GM20431 (cell line): ENCODE data around the gene FBXO8.

ENCODE experiments used
- in situ Hi-C: fragments of 300-500 bp; cut with MseI, MboI; formaldehyde crosslinking; loops from one replicate; pipeline ENCODE4 v1.15.0; 2020; ENCODE audit warnings: low sequenced_read_pairs; ENCODE audit not compliant: unreplicated experiment

Gene FBXO8

DNA sequence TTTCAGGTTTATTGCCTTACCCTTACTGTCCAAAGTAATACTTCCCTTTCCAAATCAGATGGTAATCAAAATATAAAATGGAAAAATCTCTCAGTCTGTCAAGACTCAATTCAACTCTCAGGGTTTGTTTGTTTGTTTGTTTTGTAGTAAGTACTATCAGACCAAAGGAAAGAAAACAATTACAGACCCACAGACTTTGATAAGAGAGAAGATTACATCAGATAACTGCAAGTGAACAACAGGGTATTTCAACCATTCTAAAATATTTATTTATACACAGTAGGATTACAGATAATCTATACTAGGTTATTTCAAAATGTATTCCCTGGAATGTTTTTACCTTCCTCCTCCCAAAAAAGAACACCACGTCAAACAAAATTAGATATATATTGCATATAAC lies 28.9 kb downstream of the FBXO8 start:
- in situ Hi-C loops, result no loop called here

- in situ Hi-C loops, result no loop called here
Observed at GRCh38 chr4:174252412-174252811, 31.1 kb downstream of the FBXO8 start.

GRCh38 chr4:174248407-174248806 lies 35.1 kb downstream of the FBXO8 start:
- in situ Hi-C loops, result no loop called here

DNA sequence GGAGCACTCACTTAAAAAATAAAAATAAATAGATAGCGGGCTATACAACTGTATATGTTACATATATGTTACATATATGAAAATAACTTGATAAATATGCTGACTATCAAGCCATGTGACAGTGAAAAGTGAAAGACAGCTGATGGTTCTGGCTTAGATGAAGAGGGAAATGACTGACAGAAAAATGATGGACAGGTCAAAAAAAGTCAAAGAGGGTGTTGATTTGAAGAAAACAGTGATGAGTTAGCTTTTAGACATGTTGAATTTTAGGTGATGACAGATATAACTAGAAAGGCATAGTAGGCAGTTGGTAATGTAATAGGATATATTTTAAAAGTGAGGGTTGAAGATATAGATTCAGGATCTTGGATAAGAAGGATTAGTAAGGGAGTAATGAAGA lies 37.8 kb downstream of the FBXO8 start:
- in situ Hi-C loops, result no loop called here

DNA sequence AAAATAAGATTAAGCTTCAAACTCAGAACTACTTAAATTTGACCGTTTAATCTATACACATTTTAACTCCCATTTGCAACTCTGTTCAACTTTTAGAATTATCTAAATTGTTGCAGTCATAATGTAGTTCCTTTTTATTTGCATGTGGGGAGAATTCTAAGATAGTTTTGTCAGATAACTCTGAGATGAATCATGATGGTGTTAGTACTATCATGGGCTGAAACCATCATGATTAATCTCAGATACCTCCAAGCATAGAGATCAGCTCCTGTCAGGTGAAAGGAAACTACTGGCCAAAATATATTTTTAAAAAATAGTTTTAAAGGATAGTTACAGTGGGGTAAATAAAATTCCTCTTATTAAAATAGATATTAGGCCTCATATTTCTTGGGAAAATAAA lies 39.0 kb downstream of the FBXO8 start:
- in situ Hi-C loops, result no loop called here

DNA sequence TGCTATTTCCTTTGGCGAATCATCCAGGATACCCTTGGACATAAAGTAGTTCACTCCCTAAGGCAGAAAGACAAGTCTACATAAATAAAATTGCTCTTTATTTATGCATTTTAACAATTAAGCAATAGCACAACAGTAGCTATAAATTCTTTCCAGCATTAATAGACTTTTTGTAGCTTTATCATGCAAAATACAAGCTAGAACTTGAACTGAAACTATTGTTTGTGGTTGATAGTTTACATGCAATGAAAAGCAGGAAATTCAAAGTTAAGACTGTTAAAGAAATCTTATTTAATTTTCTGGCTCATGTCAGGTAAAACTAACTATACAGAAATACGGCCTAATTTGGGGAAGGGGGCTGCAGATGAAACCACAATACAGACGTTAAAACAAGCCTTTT lies 42.3 kb downstream of the FBXO8 start:
- in situ Hi-C loops, result no loop called here

DNA sequence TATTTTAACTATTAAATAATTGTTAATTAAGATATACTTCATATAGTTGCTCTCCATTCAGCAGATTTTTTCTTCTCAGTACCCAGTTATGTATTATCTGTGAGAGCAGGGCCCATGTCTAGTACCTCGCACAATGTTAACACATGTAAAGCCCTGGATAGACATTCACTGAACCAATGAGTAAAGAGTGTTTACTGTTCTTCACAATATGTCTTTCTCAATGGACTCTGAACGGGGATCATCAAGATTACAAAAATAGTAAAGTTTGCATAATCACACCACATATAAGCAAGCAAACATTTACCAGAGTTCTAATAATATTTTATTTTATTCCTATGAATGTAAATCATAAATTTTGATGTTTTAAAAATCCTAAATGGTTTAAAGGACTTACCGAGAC lies 47.1 kb downstream of the FBXO8 start:
- in situ Hi-C loops, result no loop called here

GRCh38 chr4:174230680-174231079 lies 52.8 kb downstream of the FBXO8 start:
- in situ Hi-C loops, result no loop called here

DNA sequence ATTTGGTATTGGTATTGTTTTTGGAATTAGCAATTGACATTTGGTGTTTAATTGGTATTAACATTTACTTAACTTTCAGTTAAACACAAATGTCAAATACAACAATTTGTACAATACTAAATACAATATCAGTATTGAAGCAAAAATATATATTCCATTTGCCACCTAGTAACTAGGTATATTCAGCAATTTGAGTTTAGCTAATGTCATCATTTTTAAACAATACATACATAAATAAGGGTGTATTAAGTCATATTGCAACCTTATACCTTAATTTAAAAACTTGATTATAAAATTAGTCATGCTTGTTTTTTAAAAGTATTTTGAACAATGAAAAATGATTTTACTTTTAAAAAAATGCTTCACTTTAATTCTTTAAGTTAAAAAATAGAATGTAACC lies 53.3 kb downstream of the FBXO8 start:
- in situ Hi-C loops, result no loop called here

GRCh38 chr4:174228988-174229387 lies 54.5 kb downstream of the FBXO8 start:
- in situ Hi-C loops, result no loop called here

GRCh38 chr4:174225349-174226049 lies 58.0 kb downstream of the FBXO8 start:
- in situ Hi-C loops, result no loop called here

GRCh38 chr4:174224550-174224949 lies 58.9 kb downstream of the FBXO8 start:
- in situ Hi-C loops, result no loop called here

DNA sequence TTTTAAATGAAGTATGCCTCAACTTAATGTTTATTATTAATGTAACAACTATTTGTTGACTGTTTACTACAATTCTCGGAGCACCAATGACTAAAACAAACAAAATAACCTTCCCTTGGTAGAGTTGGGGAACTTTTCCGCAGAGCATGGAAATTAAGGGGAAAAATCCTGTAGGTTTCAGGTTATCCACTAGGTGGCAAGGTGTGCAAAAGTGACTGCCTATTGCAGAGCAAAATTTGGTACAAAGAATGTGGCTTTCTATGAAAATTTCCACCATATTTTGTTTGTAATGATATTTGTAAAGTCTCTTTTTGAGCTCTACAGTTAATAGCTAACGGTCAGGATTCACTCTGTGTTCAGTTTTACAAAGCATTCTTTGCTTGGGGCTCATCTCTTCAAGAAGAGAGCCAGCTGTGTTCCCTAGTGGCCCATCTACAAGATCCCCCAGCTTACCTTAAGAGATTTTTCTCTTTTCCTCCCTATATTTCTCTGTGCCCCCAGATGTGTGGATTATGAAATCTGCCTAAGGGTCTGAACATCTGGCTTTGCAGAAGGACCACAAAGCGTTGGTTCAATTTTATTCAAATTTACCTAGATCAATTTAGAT lies 61.1 kb downstream of the FBXO8 start:
- in situ Hi-C loops, result no loop called here

- in situ Hi-C loops, result loop anchor here (10.0 kb wide), 1 partner anchor 97 kb away; no protein-coding TSS in a partner anchor
Observed at GRCh38 chr4:174218127-174218790, 65.2 kb downstream of the FBXO8 start.

GRCh38 chr4:174217273-174218126 lies 66.0 kb downstream of the FBXO8 start:
- in situ Hi-C loops, result loop anchor here (10.0 kb wide), 1 partner anchor 97 kb away; no protein-coding TSS in a partner anchor

DNA sequence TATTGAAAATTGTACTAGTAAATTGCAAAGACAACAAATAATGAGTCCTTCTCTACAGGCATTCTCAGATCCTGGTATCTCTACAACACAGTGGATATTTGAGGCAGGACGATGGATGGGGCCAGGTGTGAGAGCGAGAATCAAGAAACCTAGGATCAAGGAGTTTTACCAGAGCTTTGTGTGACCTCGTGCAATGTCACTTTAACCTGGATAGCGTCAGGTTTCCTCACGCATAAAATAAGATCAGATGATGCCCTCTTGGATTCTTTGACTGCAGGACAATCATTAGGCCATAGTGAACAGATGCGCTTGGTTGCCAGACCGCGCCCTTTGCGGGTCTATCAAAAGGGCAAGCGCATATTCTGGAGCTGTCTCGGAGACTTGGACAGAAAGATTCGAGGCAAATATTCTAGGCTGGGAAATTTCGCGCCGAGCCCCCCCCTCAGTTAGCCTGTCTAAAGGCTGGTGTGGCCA lies 66.6 kb downstream of the FBXO8 start:
- in situ Hi-C loops, result loop anchor here (10.0 kb wide), 1 partner anchor 98 kb away; no protein-coding TSS in a partner anchor

GRCh38 chr4:174215961-174216680 lies 67.3 kb downstream of the FBXO8 start:
- in situ Hi-C loops, result loop anchor here (10.0 kb wide), 1 partner anchor 99 kb away; no protein-coding TSS in a partner anchor

- in situ Hi-C loops, result loop anchor here (10.0 kb wide), 1 partner anchor 100 kb away; no protein-coding TSS in a partner anchor
Observed at GRCh38 chr4:174215057-174215456, 68.4 kb downstream of the FBXO8 start.

- in situ Hi-C loops, result loop anchor here (10.0 kb wide), 1 partner anchor 101 kb away; no protein-coding TSS in a partner anchor
Observed at GRCh38 chr4:174214101-174214878, 69.2 kb downstream of the FBXO8 start.
